ENCODE measurements around the gene AKR1C4.

GRCh38 chr10:5266804-5267203, 70.2 kb downstream of the AKR1C4 start:
- TF ChIP-seq, protein P1, sequence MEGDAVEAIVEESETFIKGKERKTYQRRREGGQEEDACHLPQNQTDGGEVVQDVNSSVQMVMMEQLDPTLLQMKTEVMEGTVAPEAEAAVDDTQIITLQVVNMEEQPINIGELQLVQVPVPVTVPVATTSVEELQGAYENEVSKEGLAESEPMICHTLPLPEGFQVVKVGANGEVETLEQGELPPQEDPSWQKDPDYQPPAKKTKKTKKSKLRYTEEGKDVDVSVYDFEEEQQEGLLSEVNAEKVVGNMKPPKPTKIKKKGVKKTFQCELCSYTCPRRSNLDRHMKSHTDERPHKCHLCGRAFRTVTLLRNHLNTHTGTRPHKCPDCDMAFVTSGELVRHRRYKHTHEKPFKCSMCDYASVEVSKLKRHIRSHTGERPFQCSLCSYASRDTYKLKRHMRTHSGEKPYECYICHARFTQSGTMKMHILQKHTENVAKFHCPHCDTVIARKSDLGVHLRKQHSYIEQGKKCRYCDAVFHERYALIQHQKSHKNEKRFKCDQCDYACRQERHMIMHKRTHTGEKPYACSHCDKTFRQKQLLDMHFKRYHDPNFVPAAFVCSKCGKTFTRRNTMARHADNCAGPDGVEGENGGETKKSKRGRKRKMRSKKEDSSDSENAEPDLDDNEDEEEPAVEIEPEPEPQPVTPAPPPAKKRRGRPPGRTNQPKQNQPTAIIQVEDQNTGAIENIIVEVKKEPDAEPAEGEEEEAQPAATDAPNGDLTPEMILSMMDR (IDR thresholded peaks at IDR 0.05; ENCODE audit: insufficient read depth, low read length, poor library complexity, severe bottlenecking), result no peak
- no peak for TF ChIP-seq EZH2phosphoT487 (conservative IDR thresholded peaks at IDR 0.05; ENCODE audit: low read length)
